ENCODE data around the gene NAT14.

DNA sequence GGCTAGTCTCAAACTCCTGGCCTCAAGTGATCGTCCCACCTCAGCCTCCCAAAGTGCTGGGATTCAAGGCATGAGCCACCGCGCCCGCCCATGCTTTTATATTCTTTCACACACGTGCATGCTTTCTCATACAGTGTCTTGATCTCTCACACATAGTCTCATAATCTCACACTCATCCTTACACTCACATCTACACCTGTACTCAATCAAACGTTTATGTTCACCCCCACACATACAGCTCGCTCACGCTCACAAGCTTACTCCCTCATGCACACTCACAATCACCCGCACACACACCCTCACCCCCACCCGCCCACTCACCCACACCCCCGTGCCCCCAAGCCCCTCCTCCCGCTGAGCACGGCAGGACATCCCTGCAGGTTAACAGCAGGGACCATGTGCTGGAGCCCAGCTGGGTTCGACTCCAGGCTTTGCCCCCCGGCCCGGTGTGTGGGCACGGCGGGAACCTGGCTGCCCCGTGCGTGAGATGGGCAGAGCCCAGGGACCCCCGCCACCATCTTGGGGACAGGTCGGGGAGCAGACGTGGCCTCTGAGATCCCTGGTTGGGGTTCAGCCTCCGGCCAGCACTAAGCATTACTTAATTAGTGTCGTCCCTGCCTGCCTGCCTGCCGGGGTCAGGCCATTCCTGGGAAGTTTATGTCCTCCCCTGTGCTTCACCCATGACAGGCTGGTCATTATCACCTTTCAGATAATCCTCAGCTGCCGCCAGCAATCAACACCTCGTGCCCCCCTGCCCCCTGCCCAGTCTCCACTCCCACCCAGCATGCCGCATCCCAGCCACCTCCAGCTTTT, 40.5 kb downstream of the NAT14 start:
- TF ChIP-seq, protein P1, sequence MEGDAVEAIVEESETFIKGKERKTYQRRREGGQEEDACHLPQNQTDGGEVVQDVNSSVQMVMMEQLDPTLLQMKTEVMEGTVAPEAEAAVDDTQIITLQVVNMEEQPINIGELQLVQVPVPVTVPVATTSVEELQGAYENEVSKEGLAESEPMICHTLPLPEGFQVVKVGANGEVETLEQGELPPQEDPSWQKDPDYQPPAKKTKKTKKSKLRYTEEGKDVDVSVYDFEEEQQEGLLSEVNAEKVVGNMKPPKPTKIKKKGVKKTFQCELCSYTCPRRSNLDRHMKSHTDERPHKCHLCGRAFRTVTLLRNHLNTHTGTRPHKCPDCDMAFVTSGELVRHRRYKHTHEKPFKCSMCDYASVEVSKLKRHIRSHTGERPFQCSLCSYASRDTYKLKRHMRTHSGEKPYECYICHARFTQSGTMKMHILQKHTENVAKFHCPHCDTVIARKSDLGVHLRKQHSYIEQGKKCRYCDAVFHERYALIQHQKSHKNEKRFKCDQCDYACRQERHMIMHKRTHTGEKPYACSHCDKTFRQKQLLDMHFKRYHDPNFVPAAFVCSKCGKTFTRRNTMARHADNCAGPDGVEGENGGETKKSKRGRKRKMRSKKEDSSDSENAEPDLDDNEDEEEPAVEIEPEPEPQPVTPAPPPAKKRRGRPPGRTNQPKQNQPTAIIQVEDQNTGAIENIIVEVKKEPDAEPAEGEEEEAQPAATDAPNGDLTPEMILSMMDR (IDR thresholded peaks at IDR 0.05) = no peak
- TF ChIP-seq POLR2A (IDR thresholded peaks at IDR 0.05) = no peak
